Kidney (tissue), 14 donors: ENCODE data around the gene MAB21L2. TPM values are rescaled to one million over a fixed set of nuclear protein-coding genes. Genes with fewer than 3 reads are reported as not detected.

ENCODE experiments used
- DNase-seq, 5 donors: peaks; one replicate each; pipeline ENCODE4 v3.0.0-alpha.2; 2013 to 2020
- FAIRE-seq: peaks from 2 replicates; lab custom pipeline; 2012; peaks lifted over from hg19 to GRCh38; lab: Jason Lieb, UNC
- H3K27ac ChIP-seq, 2 donors: one replicate each; pipeline ENCODE4 v1.7.0; 2013; ENCODE audit warnings: low read depth in 2 of 2, low read length in 2 of 2, inconsistent platforms in 1 of 2
- H3K27me3 ChIP-seq: one replicate; pipeline ENCODE4 v1.7.1; 2013; ENCODE audit warnings: low read length, inconsistent platforms; ENCODE audit not compliant: control insufficient read depth, insufficient read depth
- H3K36me3 ChIP-seq, 3 donors: one replicate each; pipeline versions ENCODE4 v1.7.0 to v1.7.1; 2013; ENCODE audit warnings: low read length in 3 of 3, control low read depth in 1 of 3, inconsistent platforms in 1 of 3; ENCODE audit not compliant: insufficient read depth in 3 of 3, control insufficient read depth in 2 of 3
- H3K4me1 ChIP-seq, 3 donors: one replicate each; pipeline versions ENCODE4 v1.7.0 to v1.7.1; 2013; ENCODE audit warnings: low read length in 3 of 3, inconsistent platforms in 1 of 3, low read depth in 1 of 3; ENCODE audit not compliant: control insufficient read depth in 2 of 3, insufficient read depth in 2 of 3
- H3K4me3 ChIP-seq, 3 donors: one replicate each; pipeline versions ENCODE4 v1.7.0 to v1.8.1; 2013; ENCODE audit warnings: low read length in 3 of 3, control low read depth in 1 of 3, inconsistent platforms in 1 of 3
- H3K9ac ChIP-seq, 3 donors: one replicate each; pipeline versions ENCODE4 v1.7.0 to v1.7.1; 2013; ENCODE audit warnings: low read length in 3 of 3, control low read depth in 1 of 3, inconsistent platforms in 1 of 3
- H3K9me3 ChIP-seq, 3 donors: one replicate each; pipeline versions ENCODE4 v1.7.0 to v1.7.1; 2013; ENCODE audit warnings: low read length in 3 of 3, control low read depth in 1 of 3, inconsistent platforms in 1 of 3; ENCODE audit not compliant: control insufficient read depth in 2 of 3, insufficient read depth in 1 of 3
- CTCF ChIP-seq: IDR thresholded peaks from 3 replicates; pipeline ENCODE4 v1.5.1; 2012; ENCODE audit warnings: mild to moderate bottlenecking, moderate library complexity, borderline replicate concordance; ENCODE audit not compliant: insufficient read depth; ENCODE audit errors: extremely low read depth
- intact Hi-C: fragments of 100-400 bp; cut with DNase I; formaldehyde crosslinking; loops from one replicate; pipeline ENCODE4 v1.11.1; 2022
- polyA plus RNA-seq: library from polyadenylated mRNA; stranded (reverse); fragments of 350-450 nt; fragmentation: Illumina TruSeq; extraction: RNeasy Lipid Tissue Mini Kit (QIAGEN cat#74804); gene quantifications from one replicate; pipeline ENCODE4 v1.2.3, GENCODE V29; 2014; ENCODE audit warnings: low read depth, low replicate concordance; ENCODE audit not compliant: insufficient read depth
- total RNA-seq: library from RNA; stranded (reverse); fragmentation: NEBNext Ultra II Directional; extraction: Animal tissue kit (Norgen Biotek cat#: 25700); gene quantifications from one replicate; pipeline ENCODE4 v1.2.1, GENCODE V29; 2021
- donor health status: control.
- donor health status: control.
- donor health status: control.
- donor health status: control.
- donor health status: control.
- donor health status: DM: yes; HTN: yes; CAD: no.
- donor health status: Normal renal cell carcinoma (clear cell type).

MAB21L2 gene
- total and polyA plus RNA-seq, 2 donors from 2014 or later, result 0.09 TPM; not detected in 1

- Histone ChIP-seq H3K9ac (no peak overlapping the region), H3K27me3 (peaks cover 33% of the 10 kb centered on the region), H3K4me1 (peaks cover 0 to 2% (median 0%) of the 10 kb centered on the region in 3 donors), H3K4me3 (no peak overlapping the region), H3K9me3 (no peaks in the 10 kb centered on the region), H3K36me3 (peaks cover 0 to 5% (median 2%) of the 10 kb centered on the region in 3 donors), H3K27ac (no peak overlapping the region)
- no peak for TF ChIP-seq CTCF
- intact Hi-C loops, result no loop called here
- no peak for FAIRE-seq
- DNase-seq, result peak in 1 of 5 donors; percentile 3
Measured at GRCh38 chr4:150586162-150586810, 4.3 kb downstream of the MAB21L2 start.

- H3K4me1 ChIP-seq, result peaks cover 0 to 2% (median 0%) of the 10 kb centered on the region in 3 donors
- intact Hi-C loops, result no loop called here
- H3K27me3 ChIP-seq, result peaks cover 18% of the 10 kb centered on the region
- peaks cover 0 to 5% (median 2%) of the 10 kb centered on the region in 3 donors for H3K36me3 ChIP-seq
- TF ChIP-seq CTCF, result no peak
- H3K4me3 ChIP-seq, result no peak overlapping the region
- no peaks in the 10 kb centered on the region for H3K9me3 ChIP-seq
- FAIRE-seq, result no peak
- no peak overlapping the region for H3K9ac ChIP-seq
- DNase-seq, result no peak
- no peak overlapping the region for H3K27ac ChIP-seq
Measured at GRCh38 chr4:150588316-150588715, 6.4 kb downstream of the MAB21L2 start.

- Histone ChIP-seq H3K27me3 (peaks cover 13% of the 10 kb centered on the region), H3K36me3 (peaks cover 0 to 5% (median 2%) of the 10 kb centered on the region in 3 donors), H3K9me3 (no peaks in the 10 kb centered on the region), H3K4me3 (no peak overlapping the region), H3K9ac (no peak overlapping the region), H3K27ac (no peak overlapping the region), H3K4me1 (peaks cover 0 to 2% (median 0%) of the 10 kb centered on the region in 3 donors)
- TF ChIP-seq CTCF, result no peak
- no peak for DNase-seq
- no peak for FAIRE-seq
- intact Hi-C loops, result no loop called here
Measured at GRCh38 chr4:150589157-150589556, 7.2 kb downstream of the MAB21L2 start.
